Sigmoid colon (tissue), 4 donors: Measurements from ENCODE around the gene SLC34A1.

Experiments
- EP300 ChIP-seq, 4 donors: sonication (generic); formaldehyde crosslinking; IDR thresholded peaks; one replicate each; pipeline ENCODE4 v1.6.1; 2017; ENCODE audit warnings: antibody characterized with exemption in 4 of 4
- POLR2A ChIP-seq, 2 donors: fragments of 450-650 bp; IDR thresholded peaks; one replicate each; pipeline ENCODE4 v1.6.1; 2016; ENCODE audit warnings: antibody characterized with exemption in 2 of 2, mild to moderate bottlenecking in 2 of 2, moderate library complexity in 2 of 2
- POLR2AphosphoS5 ChIP-seq, 4 donors: sonication (generic); formaldehyde crosslinking; IDR thresholded peaks; one replicate each; pipeline ENCODE4 v1.6.1; 2017; ENCODE audit warnings: antibody characterized with exemption in 4 of 4
- TF ChIP-seq, protein P1 (sequence below), 4 experiments: fragments of 450-650 bp in 3 of 4; fragments of 200-600 bp in 1 of 4; IDR thresholded peaks; one replicate each; pipeline ENCODE4 v1.5.1; 2016 to 2019; ENCODE audit warnings: antibody characterized with exemption in 4 of 4, mild to moderate bottlenecking in 3 of 4, moderate library complexity in 2 of 4

DNA sequence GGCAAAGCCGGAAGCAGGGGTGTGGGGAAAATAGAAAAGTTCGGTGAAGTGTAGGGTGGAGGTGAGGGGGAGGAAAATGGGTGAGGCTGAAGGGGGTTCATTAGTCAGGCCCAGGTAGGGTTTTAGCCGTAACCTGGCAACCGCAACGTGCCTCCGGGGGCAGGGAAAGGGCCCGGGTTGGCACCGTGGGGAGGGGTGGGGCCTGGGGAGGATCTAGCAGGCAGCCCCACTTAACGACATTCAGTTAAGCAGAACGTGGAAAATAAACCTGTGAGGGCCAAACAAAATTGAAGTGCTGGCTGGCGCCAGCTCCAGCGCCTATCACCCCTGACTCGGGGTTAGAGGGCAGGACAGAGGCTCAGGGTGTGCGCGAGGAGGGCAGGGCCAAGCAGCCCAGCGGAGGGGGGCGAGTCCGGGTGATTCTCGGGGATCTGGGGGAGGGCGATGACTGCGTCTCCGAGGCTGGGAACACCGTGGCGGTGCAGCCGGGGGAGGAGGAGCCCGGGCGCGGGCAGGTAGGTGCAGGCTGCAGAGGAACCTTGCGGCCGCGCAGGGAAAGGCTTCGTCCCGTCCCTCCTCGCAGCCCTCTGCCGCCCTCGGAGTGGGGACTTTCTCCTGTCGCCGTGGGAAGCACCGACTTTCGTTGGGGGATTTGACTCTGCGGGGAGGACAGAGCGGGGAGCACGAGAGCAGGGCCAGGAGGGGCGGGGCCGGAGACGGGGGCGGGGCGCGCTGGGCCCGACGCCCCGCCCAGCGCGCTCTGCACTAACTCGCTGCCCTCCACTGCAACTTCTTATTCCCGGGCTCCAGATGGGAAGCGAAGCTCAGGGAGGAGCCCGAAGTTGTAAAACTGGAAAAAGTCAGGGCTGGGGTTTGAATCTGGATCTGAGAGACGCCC, 21.4 kb upstream of the SLC34A1 start:
- TF ChIP-seq POLR2AphosphoS5 (IDR thresholded peaks at IDR 0.05) (no peak), POLR2A (IDR thresholded peaks at IDR 0.05) (no peak), EP300 (IDR thresholded peaks at IDR 0.05) (no peak)
- TF ChIP-seq, protein P1, sequence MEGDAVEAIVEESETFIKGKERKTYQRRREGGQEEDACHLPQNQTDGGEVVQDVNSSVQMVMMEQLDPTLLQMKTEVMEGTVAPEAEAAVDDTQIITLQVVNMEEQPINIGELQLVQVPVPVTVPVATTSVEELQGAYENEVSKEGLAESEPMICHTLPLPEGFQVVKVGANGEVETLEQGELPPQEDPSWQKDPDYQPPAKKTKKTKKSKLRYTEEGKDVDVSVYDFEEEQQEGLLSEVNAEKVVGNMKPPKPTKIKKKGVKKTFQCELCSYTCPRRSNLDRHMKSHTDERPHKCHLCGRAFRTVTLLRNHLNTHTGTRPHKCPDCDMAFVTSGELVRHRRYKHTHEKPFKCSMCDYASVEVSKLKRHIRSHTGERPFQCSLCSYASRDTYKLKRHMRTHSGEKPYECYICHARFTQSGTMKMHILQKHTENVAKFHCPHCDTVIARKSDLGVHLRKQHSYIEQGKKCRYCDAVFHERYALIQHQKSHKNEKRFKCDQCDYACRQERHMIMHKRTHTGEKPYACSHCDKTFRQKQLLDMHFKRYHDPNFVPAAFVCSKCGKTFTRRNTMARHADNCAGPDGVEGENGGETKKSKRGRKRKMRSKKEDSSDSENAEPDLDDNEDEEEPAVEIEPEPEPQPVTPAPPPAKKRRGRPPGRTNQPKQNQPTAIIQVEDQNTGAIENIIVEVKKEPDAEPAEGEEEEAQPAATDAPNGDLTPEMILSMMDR (IDR thresholded peaks at IDR 0.05): no peak
